Ovary (tissue), 9 donors: ENCODE results near the gene CYB5A. TPM values are rescaled to one million over a fixed set of nuclear protein-coding genes. Genes with fewer than 3 reads are reported as not detected.
A peak's percentile ranks its signal among the peaks of the same experiment; 100 is the strongest.

Experiments used
- DNase-seq, 5 donors: peaks; one replicate each; pipeline ENCODE4 v3.0.0-alpha.2; 2019 to 2020
- H3K27ac ChIP-seq, 2 donors: fragments of 200-600 bp; one replicate each; pipeline versions ENCODE4 v1.5.1 to v1.8.0; 2019 to 2022
- H3K27me3 ChIP-seq: fragments of 200-600 bp; one replicate; pipeline ENCODE4 v1.8.0; 2022
- H3K36me3 ChIP-seq: fragments of 200-600 bp; sonication (generic); one replicate; pipeline ENCODE4 v1.5.1; 2019
- H3K4me1 ChIP-seq: one replicate; pipeline ENCODE4 v1.8.1; 2013; ENCODE audit warnings: mild to moderate bottlenecking, moderate library complexity; ENCODE audit not compliant: insufficient read depth
- H3K4me3 ChIP-seq: fragments of 200-600 bp; sonication (generic); one replicate; pipeline ENCODE4 v1.5.1; 2017
- H3K9me3 ChIP-seq, 2 donors: fragments of 200-600 bp in 1 of 2; sonication (generic) in 1 of 2; one replicate each; pipeline versions ENCODE4 v1.5.1 to v1.8.1; 2013 to 2019; ENCODE audit warnings: mild to moderate bottlenecking in 1 of 2, moderate library complexity in 1 of 2
- CTCF ChIP-seq, 3 donors: fragments of 450-650 bp in 2 of 3; fragments of 200-600 bp in 1 of 3; IDR thresholded peaks; one replicate each; pipeline versions ENCODE4 v1.5.1 to v1.8.0; 2016 to 2022; ENCODE audit warnings: antibody characterized with exemption in 3 of 3, mild to moderate bottlenecking in 1 of 3
- EP300 ChIP-seq: sonication (generic); formaldehyde crosslinking; IDR thresholded peaks from one replicate; pipeline ENCODE4 v1.6.1; 2017; ENCODE audit warnings: antibody characterized with exemption
- POLR2A ChIP-seq: fragments of 450-650 bp; IDR thresholded peaks from one replicate; pipeline ENCODE4 v1.6.1; 2017; ENCODE audit warnings: antibody characterized with exemption, mild to moderate bottlenecking, moderate library complexity
- WGBS, 3 donors: extraction: QIAGEN DNeasy Blood & Tissue Kit in 1 of 3; methylation state at CpG; one replicate each; pipeline versions ENCODE4 v1.1.5 to v1.1.7; 2013 to 2017; 5-methylcytosine and 5-hydroxymethylcytosine counted together
- intact Hi-C, 4 donors: fragments of 100-400 bp; cut with DNase I; formaldehyde crosslinking; loops; one replicate each; pipeline versions ENCODE4 v1.11.0 to v1.15.1; 2022 to 2023
- polyA plus RNA-seq, 2 donors: library from polyadenylated mRNA; stranded (reverse); fragments of 200-250 nt in 1 of 2; fragments of 350-450 nt in 1 of 2; fragmentation: Illumina TruSeq in 1 of 2; extraction: RNeasy Lipid Tissue Mini Kit (QIAGEN cat#74804) in 1 of 2; gene quantifications; one replicate each; pipeline ENCODE4 v1.2.3, GENCODE V29; 2013 to 2014
- total RNA-seq, 7 donors: library from RNA; depleted of rRNA in 2 of 7; stranded (reverse); fragments of >200 nt in 2 of 7; fragmentation: NEBNext Ultra II Directional in 3 of 7; extraction: Animal tissue kit (Norgen Biotek cat#: 25700) in 3 of 7; gene quantifications; one replicate each; pipeline versions ENCODE4 v1.1.0 to v1.2.4, GENCODE V29; 2016 to 2023
- donor health status: DM: no; HTN: no; CAD: no; lungs with moderate emphysema.
- donor health status: DM: no; HTN: no; CAD: no.
- donor health status: Bipolar disorder and iron deficiency.
- donor health status: DM: yes; HTN: yes; CAD: no.
- donor health status: DM: no; HTN: no; CAD: no.
- donor health status: DM: yes; HTN: yes; CAD: no.

CYB5A gene
- total and polyA plus RNA-seq, 9 donors = 158 to 454 (median 293) TPM

DNA sequence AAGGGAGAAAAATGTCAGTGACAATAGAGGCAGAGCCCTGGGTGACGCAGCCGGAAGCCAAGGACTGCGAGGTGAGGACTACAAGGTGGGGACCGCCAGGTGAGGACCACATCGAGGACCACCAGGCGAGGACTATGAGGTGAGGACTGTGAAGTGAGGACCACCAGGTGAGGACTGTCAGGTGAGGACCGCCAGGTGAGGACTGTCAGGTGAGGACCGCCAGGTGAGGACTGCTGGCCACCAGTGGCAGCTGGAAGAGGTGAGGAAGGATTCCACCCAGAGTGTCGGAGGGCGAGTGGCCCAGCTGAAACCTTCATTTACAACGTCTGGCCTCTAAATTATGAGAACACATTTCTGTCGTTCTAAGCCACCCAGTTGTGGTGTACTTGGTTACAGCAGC lies 41.6 kb downstream of the CYB5A start:
- no peak for TF ChIP-seq CTCF (IDR thresholded peaks at IDR 0.05)
- TF ChIP-seq POLR2A = no peak
- TF ChIP-seq EP300 = no peak
- 92 to 96% (median 94%) methylated on average over 12 of the region's 12 CpGs for WGBS, 3 donors

DNA sequence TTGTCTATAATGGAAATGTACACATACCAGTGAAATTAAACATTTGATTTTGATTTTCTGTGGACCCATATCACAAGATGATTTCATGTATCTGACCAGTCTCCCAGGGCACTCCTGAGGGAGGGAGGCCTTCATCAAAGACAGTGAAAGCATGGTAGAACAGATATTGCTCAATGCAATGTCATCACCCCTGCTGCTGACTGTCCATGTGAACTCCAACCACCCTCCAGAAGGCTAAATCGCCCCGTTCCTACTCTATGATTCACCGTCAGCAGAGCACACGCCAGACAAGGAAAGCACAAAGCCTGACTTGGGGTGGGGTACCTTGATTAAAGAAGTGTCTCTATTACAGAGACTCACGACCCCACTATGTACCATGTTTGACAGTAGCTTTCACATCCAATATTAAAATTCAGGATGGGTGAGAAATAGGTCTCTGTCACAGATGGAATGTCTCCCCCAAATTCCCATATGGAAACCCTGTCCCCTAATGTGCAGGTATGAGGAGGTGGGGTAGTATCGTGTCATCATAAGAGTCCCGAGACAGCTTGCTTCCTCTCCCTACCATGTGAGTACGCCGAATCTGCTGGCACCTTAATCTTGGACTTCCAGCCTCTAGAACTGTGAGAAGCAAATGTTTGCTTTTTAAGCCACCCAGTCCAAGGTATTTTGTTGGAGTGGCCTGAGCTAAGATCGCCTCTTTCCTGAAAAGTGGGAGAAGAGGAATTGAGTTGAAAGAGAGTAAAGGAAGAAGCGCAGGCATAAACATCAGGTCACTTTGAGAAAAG lies 42.4 kb downstream of the CYB5A start:
- WGBS, 3 donors = 81 to 90% (median 86%) methylated on average over 11 of the region's 11 CpGs
- peak overlapping the region; percentile 9 to 75 for H3K27ac ChIP-seq
- peak in 2 of 5 donors; percentile 66 to 68 for DNase-seq
- intact Hi-C loops = no loop called here
- H3K4me1 ChIP-seq = peaks cover 24% of the 10 kb centered on the region
- no peaks in the 10 kb centered on the region for H3K27me3 ChIP-seq
- H3K4me3 ChIP-seq = no peak overlapping the region
- H3K36me3 ChIP-seq = no peaks in the 10 kb centered on the region
- TF ChIP-seq EP300 = no peak
- H3K9me3 ChIP-seq = no peaks in the 10 kb centered on the region

More for the DNA sequence above, 41.6 kb downstream of the CYB5A start:
- Histone ChIP-seq H3K27me3 (no peaks in the 10 kb centered on the region), H3K27ac (peak overlapping the region; percentile 9 to 75), H3K36me3 (no peaks in the 10 kb centered on the region), H3K9me3 (no peaks in the 10 kb centered on the region), H3K4me3 (no peak overlapping the region), H3K4me1 (peaks cover 24% of the 10 kb centered on the region)
- intact Hi-C loops = no loop called here
- peak in 2 of 5 donors; percentile 39 for DNase-seq

DNA sequence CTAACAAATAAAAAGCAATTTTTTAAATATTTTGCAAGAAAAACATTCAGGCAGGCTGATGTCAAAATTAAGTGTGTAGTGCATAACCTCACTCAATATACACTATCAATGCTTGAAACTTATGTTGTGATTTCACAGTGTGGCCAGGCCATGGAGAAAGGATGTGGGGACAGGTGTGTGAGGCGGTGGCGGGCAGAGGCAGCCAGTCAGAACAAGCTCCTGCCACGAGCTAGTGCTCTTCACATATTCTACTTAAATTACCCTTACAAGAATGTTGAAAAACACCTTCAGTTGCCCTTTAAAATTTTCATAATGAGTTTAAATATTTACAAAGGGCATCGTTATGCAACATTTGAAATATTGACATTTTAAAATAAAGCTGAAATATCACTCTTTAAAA lies 43.2 kb downstream of the CYB5A start:
- no peaks in the 10 kb centered on the region for H3K36me3 ChIP-seq
- TF ChIP-seq POLR2A (no peak), EP300 (no peak), CTCF (IDR thresholded peaks at IDR 0.05) (no peak)
- peaks cover 24% of the 10 kb centered on the region for H3K4me1 ChIP-seq
- intact Hi-C loops = no loop called here
- no peak for DNase-seq
- no peaks in the 10 kb centered on the region for H3K27me3 ChIP-seq
- H3K4me3 ChIP-seq = no peak overlapping the region
- 59 to 68% (median 62%) methylated on average over 4 of the region's 4 CpGs for WGBS, 3 donors
- H3K27ac ChIP-seq = peak overlapping the region in 1 of 2 donors; percentile 75
- H3K9me3 ChIP-seq = no peaks in the 10 kb centered on the region

DNA sequence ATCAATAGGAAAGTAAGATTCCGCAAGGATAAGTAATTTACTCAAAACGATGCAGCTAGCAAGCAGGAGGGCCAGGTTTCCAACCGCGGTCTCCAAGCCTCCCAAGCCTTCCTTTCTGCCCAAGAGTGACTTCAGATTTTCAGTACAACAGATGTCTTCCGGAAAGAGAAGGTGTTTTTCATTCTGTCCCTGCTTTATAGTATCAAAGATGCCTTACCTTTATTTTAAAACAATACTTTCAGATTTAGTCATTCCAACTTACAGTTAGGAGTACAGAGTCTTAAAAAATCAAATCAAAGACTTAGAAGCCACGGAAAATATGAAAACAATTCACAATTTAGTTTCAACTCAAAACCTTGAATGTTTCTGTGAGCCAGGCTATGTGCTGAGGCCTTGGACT lies 43.6 kb downstream of the CYB5A start:
- peaks cover 24% of the 10 kb centered on the region for H3K4me1 ChIP-seq
- H3K27me3 ChIP-seq = no peaks in the 10 kb centered on the region
- no peaks in the 10 kb centered on the region for H3K36me3 ChIP-seq
- DNase-seq = no peak
- intact Hi-C loops = no loop called here
- no peak overlapping the region for H3K4me3 ChIP-seq
- TF ChIP-seq EP300 (no peak), CTCF (IDR thresholded peaks at IDR 0.05) (no peak), POLR2A (no peak)
- peak overlapping the region in 1 of 2 donors; percentile 75 for H3K27ac ChIP-seq
- no peaks in the 10 kb centered on the region for H3K9me3 ChIP-seq
- whole genome bisulfite sequencing, 3 donors = 41 to 67% (median 50%) methylated on average over 6 of the region's 6 CpGs

GRCh38 chr18:74244554-74244953 lies 47.2 kb downstream of the CYB5A start:
- Histone ChIP-seq H3K27ac (no peak overlapping the region), H3K36me3 (no peaks in the 10 kb centered on the region), H3K27me3 (no peaks in the 10 kb centered on the region), H3K9me3 (no peaks in the 10 kb centered on the region), H3K4me3 (no peak overlapping the region), H3K4me1 (peaks cover 19% of the 10 kb centered on the region)
- TF ChIP-seq EP300 (no peak), POLR2A (no peak), CTCF (IDR thresholded peaks at IDR 0.05) (no peak)
- DNase-seq = no peak
- intact Hi-C loops = no loop called here
- WGBS, 3 donors = 92 to 97% (median 94%) methylated on average over 2 of the region's 2 CpGs
